ENCODE results near the gene FAXC. TPM values are rescaled to one million over a fixed set of nuclear protein-coding genes. Genes with fewer than 3 reads are reported as not detected.

FAXC gene
- total and polyA plus RNA-seq, 2 donors (not counting 3 experiments of a cell fraction or from before 2014, with no cell fraction given), result 3.4 to 3.6 TPM

- H3K36me3 ChIP-seq (ENCODE audit: control insufficient read depth in 2 of 2, extremely low read depth in 1 of 2, insufficient read depth in 2 of 2, low read length in 2 of 2), result no peaks in the 10 kb centered on the region
- no peaks in the 10 kb centered on the region for H3K9me3 ChIP-seq (replicated peaks; ENCODE audit: control insufficient read depth, insufficient read depth, low read length)
- H3K4me3 ChIP-seq (replicated peaks in 1 of 3; ENCODE audit: insufficient read depth in 1 of 3, low read depth in 1 of 3, low read length in 3 of 3), result no peak overlapping the region
- TF ChIP-seq JUN (IDR thresholded peaks at IDR 0.05; ENCODE audit: borderline replicate concordance, insufficient read depth, insufficient read length, low read depth) (no peak), EZH2 (IDR thresholded peaks at IDR 0.05; ENCODE audit: borderline replicate concordance, low read depth, low read length, severe bottlenecking) (no peak), CTCF (IDR thresholded peaks at IDR 0.05; ENCODE audit: extremely low read depth in 1 of 2, insufficient read depth in 1 of 2, low read depth in 1 of 2, low read length in 2 of 2) (no peak), POLR2AphosphoS5 (IDR thresholded peaks at IDR 0.05; ENCODE audit: insufficient read depth, low read depth, low read length) (no peak), FOS (IDR thresholded peaks at IDR 0.05; ENCODE audit: borderline replicate concordance, insufficient read depth, low read length) (no peak), MYC (IDR thresholded peaks at IDR 0.05; ENCODE audit: low read depth, low read length) (no peak), MAX (IDR thresholded peaks at IDR 0.05; ENCODE audit: insufficient read depth, insufficient read length) (no peak), POLR2A (IDR thresholded peaks at IDR 0.05; ENCODE audit: low read depth, low read length) (no peak), GATA2 (IDR thresholded peaks at IDR 0.05; ENCODE audit: insufficient read depth, insufficient read length, low read depth, low read length) (no peak)
- H4K20me1 ChIP-seq (replicated peaks; ENCODE audit: control insufficient read depth, extremely low read depth, insufficient read depth, low read length), result no peaks in the 10 kb centered on the region
- intact Hi-C loops (cut with micrococcal nuclease) (no loop called here), dilution Hi-C loops (cut with MboI; ENCODE audit: extremely low pct_ligation_motif_present, low sequenced_read_pairs) (no loop called here)
- no peaks in the 10 kb centered on the region for H3K4me1 ChIP-seq (ENCODE audit: control insufficient read depth, extremely low read depth, insufficient read depth, low read length)
- no peak for FAIRE-seq
- H3K9ac ChIP-seq (replicated peaks; ENCODE audit: extremely low read depth, insufficient read depth, low read length), result no peak overlapping the region
- no peaks in the 10 kb centered on the region for H3K79me2 ChIP-seq (ENCODE audit: control insufficient read depth, insufficient read depth, low read length)
- no TSS peak for BruUV-seq (replicated peaks)
- DNase-seq (ENCODE audit: low read depth, low spot score), result no peak
- H3K27ac ChIP-seq (ENCODE audit: insufficient read depth, low read depth, low read length), result no peak overlapping the region
- H3K27me3 ChIP-seq (ENCODE audit: control insufficient read depth in 2 of 2, insufficient read depth in 2 of 2, low read length in 2 of 2), result no peaks in the 10 kb centered on the region
- POLR2A ChIA-PET, result no interaction called here
- CTCF ChIA-PET, result interaction anchor here (0.8 to 2.0 kb wide), 2 partner anchors 10 to 17 kb away, joined by 3 to 5 read pairs; no protein-coding TSS in a partner anchor
- no peaks in the 10 kb centered on the region for H3K9me1 ChIP-seq (replicated peaks; ENCODE audit: control insufficient read depth, extremely low read depth, insufficient read depth, low read length)
- no peak overlapping the region for H2AFZ ChIP-seq (ENCODE audit: low read depth, low read length)
- no peak overlapping the region for H3K4me2 ChIP-seq (ENCODE audit: insufficient read depth, low read length)
Measured at GRCh38 chr6:99225172-99225571, 124.3 kb downstream of the FAXC start.

Other genes with a start within 250 kb of the FAXC start
- gene COQ3, start 44.5 kb upstream of the FAXC start, total RNA-seq, result 7.5 and 9.1 TPM in 2 replicates
- 3.2 and 4.0 TPM in 2 replicates for gene COQ3, start 44.5 kb upstream of the FAXC start, polyA plus RNA-seq
- gene PNISR, start 75.6 kb upstream of the FAXC start, total RNA-seq, result 79.9 and 106 TPM in 2 replicates
- 19.1 and 34.6 TPM in 2 replicates for gene PNISR, start 75.6 kb upstream of the FAXC start, polyA plus RNA-seq
- 11.3 and 13.6 TPM in 2 replicates for gene USP45, start 165.7 kb upstream of the FAXC start, total RNA-seq
- gene USP45, start 165.7 kb upstream of the FAXC start, polyA plus RNA-seq, result 1.9 and 2.7 TPM in 2 replicates
- 53.1 and 53.5 TPM in 2 replicates for gene CCNC, start 219.0 kb upstream of the FAXC start, total RNA-seq
- 13.0 and 18.2 TPM in 2 replicates for gene CCNC, start 219.0 kb upstream of the FAXC start, polyA plus RNA-seq

Data from endothelial cell of umbilical vein (primary cell).